Neuronal stem cell (in vitro differentiated cells): ENCODE results near the gene VPREB1.
"Not testable (repeated sequence)": the region's sequence is repeated elsewhere in the genome, so short reads cannot be mapped to it uniquely, and the experiment has no call there.

Experiments
- DNase-seq: peaks from one replicate; pipeline ENCODE4 v3.0.0-alpha.2; 2013; ENCODE audit warnings: low spot score
- H2AFZ ChIP-seq: one replicate; pipeline ENCODE4 v1.6.1; 2013; ENCODE audit warnings: mild to moderate bottlenecking, low read length, inconsistent platforms
- H2AK5ac ChIP-seq: 2 replicates; pipeline ENCODE4 v1.6.1; 2013; ENCODE audit warnings: low read depth, mild to moderate bottlenecking, inconsistent platforms, low read length, moderate library complexity, mixed read lengths
- H2BK120ac ChIP-seq: 2 replicates; pipeline ENCODE4 v1.6.1; 2013; ENCODE audit warnings: low read depth, mild to moderate bottlenecking, inconsistent platforms, low read length, moderate library complexity, mixed read lengths
- H2BK12ac ChIP-seq: one replicate; pipeline ENCODE4 v1.6.1; 2013; ENCODE audit warnings: low read length, inconsistent platforms
- H2BK15ac ChIP-seq: 2 replicates; pipeline ENCODE4 v1.6.1; 2013; ENCODE audit warnings: mild to moderate bottlenecking, low read length, inconsistent platforms, mixed read lengths
- H2BK5ac ChIP-seq: one replicate; pipeline ENCODE4 v1.6.1; 2013; ENCODE audit warnings: inconsistent platforms, mild to moderate bottlenecking, low read length, moderate library complexity
- H3K14ac ChIP-seq: one replicate; pipeline ENCODE4 v1.6.1; 2013; ENCODE audit warnings: low read length, inconsistent platforms
- H3K18ac ChIP-seq: 2 replicates; pipeline ENCODE4 v1.6.1; 2013; ENCODE audit warnings: low read length, inconsistent platforms
- H3K23ac ChIP-seq: 2 replicates; pipeline ENCODE4 v1.6.1; 2013; ENCODE audit warnings: low read depth, mild to moderate bottlenecking, mixed read lengths, low read length, inconsistent platforms; ENCODE audit not compliant: poor library complexity
- H3K27ac ChIP-seq: replicated peaks from 3 replicates; pipeline ENCODE4 v1.5.1; 2013; ENCODE audit warnings: low read length, inconsistent platforms
- H3K27me3 ChIP-seq, 3 experiments: 2 replicates each; pipeline ENCODE4 v1.6.1; 2013; ENCODE audit warnings: low read length in 3 of 3, mild to moderate bottlenecking in 2 of 3, inconsistent platforms in 1 of 3, low read depth in 1 of 3, mixed read lengths in 1 of 3, moderate library complexity in 1 of 3; ENCODE audit not compliant: control insufficient read depth in 3 of 3, insufficient read depth in 3 of 3
- H3K36me3 ChIP-seq, 2 donors: replicated peaks in 1 of 2; 2 replicates each; pipeline ENCODE4 v1.6.1; 2013; ENCODE audit warnings: low read length in 2 of 2; ENCODE audit not compliant: control insufficient read depth in 2 of 2, insufficient read depth in 2 of 2
- H3K4ac ChIP-seq: 2 replicates; pipeline ENCODE4 v1.6.1; 2013; ENCODE audit warnings: inconsistent platforms, mild to moderate bottlenecking, low read length, moderate library complexity
- H3K4me1 ChIP-seq, 2 donors: 1 replicate in 1 of 2; 2 replicates in 1 of 2; pipeline ENCODE4 v1.6.1; 2013; ENCODE audit warnings: low read length in 2 of 2, low read depth in 1 of 2; ENCODE audit not compliant: control insufficient read depth in 2 of 2, insufficient read depth in 1 of 2
- H3K4me2 ChIP-seq: one replicate; pipeline ENCODE4 v1.6.1; 2013; ENCODE audit warnings: mild to moderate bottlenecking, low read length, inconsistent platforms; ENCODE audit not compliant: insufficient read depth, poor library complexity, severe bottlenecking
- H3K4me3 ChIP-seq, 2 donors: 2 replicates each; pipeline ENCODE4 v1.5.1; 2013; ENCODE audit warnings: low read length in 2 of 2, mild to moderate bottlenecking in 2 of 2, inconsistent platforms in 1 of 2, moderate library complexity in 1 of 2
- H3K79me1 ChIP-seq: one replicate; pipeline ENCODE4 v1.6.1; 2013; ENCODE audit warnings: low read depth, mild to moderate bottlenecking, inconsistent platforms, low read length, moderate library complexity
- H3K9ac ChIP-seq: one replicate; pipeline ENCODE4 v1.6.1; 2013; ENCODE audit warnings: mild to moderate bottlenecking, low read depth, low read length, inconsistent platforms; ENCODE audit not compliant: poor library complexity
- H3K9me3 ChIP-seq, 2 donors: replicated peaks in 1 of 2; 2 replicates each; pipeline versions ENCODE3 to v1.6.1; 2013; ENCODE audit warnings: low read length in 2 of 2, mild to moderate bottlenecking in 2 of 2, inconsistent platforms in 1 of 2, low read depth in 1 of 2, mixed read lengths in 1 of 2, moderate library complexity in 1 of 2; ENCODE audit not compliant: control insufficient read depth in 2 of 2, insufficient read depth in 1 of 2
- H4K8ac ChIP-seq: one replicate; pipeline ENCODE4 v1.6.1; 2013; ENCODE audit warnings: low read depth, mild to moderate bottlenecking, inconsistent platforms, low read length, moderate library complexity
- H4K91ac ChIP-seq: one replicate; pipeline ENCODE4 v1.6.1; 2013; ENCODE audit warnings: low read length, low read depth, mild to moderate bottlenecking, inconsistent platforms; ENCODE audit not compliant: poor library complexity
- WGBS, 2 donors: extraction: QIAGEN DNeasy Blood & Tissue Kit; methylation state at CpG; one replicate each; pipeline ENCODE4 v1.1.7; 2013; ENCODE audit warnings: missing lambda C conversion rate in 2 of 2, mixed read lengths in 1 of 2; ENCODE audit not compliant: insufficient read length in 2 of 2, insufficient replicate concordance in 1 of 2; ENCODE audit errors: extremely low coverage in 2 of 2; 5-methylcytosine and 5-hydroxymethylcytosine counted together

VPREB1 gene

DNA sequence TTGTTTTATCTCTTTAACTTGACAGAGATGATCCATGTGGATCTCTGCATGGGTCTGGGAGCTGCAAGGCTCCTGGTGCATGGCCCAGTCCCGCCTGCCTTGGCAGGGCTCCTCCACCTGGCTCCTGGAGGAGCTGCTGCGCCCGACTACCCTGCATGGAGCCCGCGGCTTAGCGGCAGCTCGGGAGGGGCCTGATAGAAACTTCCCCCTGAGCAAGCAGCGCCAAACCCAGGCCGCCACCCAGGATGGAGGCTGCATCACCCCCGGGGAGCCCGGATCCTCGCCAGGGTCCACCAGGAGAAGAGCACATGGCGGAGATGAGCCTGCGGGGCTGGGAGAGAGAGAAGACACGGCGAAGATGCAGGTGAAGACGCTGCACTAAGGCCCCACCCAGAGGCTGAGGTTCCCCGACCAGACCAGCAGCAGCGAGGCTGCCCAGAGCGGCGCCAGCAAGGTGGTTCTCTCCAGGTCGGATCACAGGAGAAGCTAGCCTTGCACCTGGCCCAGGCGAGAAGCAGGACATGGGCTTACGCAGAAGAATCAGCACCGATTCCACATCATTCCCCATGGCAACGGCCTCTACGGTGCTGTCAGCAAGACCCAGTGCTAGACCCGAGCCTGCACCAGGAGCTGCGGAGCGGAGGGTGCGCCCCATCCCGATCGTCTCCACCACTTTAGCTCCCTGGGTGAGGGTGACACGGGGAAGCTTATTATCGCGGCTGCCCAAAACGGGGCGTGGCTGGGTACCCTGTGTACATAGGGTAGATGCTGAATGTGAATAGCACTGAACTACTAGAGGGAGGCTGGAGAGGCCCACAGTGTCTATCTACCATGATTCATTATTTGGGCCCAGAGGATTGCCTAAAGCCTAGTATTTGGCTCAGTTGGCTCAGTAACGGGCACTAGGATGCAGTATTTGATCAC lies 41.3 kb upstream of the VPREB1 start:
- Histone ChIP-seq H3K4me2 (no peak overlapping the region), H3K79me1 (no peaks in the 10 kb centered on the region), H2BK120ac (no peak overlapping the region), H2BK12ac (no peak overlapping the region), H3K9ac (no peak overlapping the region), H4K8ac (no peak overlapping the region), H2BK15ac (no peak overlapping the region), H3K27ac (no peak overlapping the region), H3K4ac (no peak overlapping the region), H3K4me3 (peak overlapping the region in 1 of 2 donors; percentile 19), H3K27me3 (peaks cover 2 to 55% (median 39%) of the 10 kb centered on the region in 3 experiments), H3K18ac (no peak overlapping the region), H2AK5ac (no peak overlapping the region), H3K36me3 (no peaks in the 10 kb centered on the region), H2BK5ac (no peak overlapping the region), H3K9me3 (no peaks in the 10 kb centered on the region), H3K4me1 (peaks cover 0 to 4% of the 10 kb centered on the region in 2 donors), H4K91ac (no peak overlapping the region), H3K23ac (peak overlapping the region; percentile 37), H2AFZ (no peak overlapping the region), H3K14ac (no peak overlapping the region)
- no peak for DNase-seq
- no CpG with 5 or more reads among the region's 39 CpGs for WGBS, 2 donors

DNA sequence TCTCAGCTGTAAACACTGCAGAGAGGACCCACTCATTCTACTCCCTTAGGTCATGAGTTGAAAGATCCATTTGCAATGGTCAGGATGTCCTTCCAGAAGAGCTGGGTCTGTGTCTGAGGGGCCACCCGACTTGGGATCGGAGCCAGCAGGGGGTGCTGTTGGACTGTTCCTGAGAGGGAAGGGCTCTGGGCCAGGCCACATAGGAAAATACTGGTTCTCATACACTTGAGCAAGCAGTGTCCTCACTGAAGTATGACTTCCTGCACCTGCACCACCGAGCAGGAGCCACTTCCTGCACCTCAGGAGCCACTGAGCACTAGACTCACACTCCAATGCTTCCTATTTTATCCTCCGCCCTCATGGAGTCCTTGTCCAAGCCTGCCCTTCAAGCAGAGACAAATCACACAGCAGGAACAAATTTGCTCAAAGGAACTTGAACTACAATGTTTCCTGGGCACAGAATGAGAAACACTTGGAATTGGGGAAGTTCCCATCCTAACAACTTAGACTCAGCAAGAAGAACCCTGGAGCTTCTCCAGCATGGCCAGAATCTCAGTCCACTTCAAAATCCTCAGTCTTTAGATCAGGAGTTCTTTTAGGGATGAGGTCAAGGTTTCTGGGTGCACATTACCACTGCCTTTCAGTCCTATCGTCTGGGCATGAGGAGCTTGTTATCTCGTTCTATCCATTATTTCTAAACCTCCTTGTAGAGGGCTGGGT lies 36.6 kb upstream of the VPREB1 start:
- peaks cover 2 to 43% (median 33%) of the 10 kb centered on the region in 3 experiments for H3K27me3 ChIP-seq
- H3K9ac ChIP-seq: no peak overlapping the region
- H3K18ac ChIP-seq: no peak overlapping the region
- H3K4me3 ChIP-seq: no peak overlapping the region
- no peaks in the 10 kb centered on the region for H3K9me3 ChIP-seq
- no peaks in the 10 kb centered on the region for H3K4me1 ChIP-seq
- no peak overlapping the region for H3K4me2 ChIP-seq
- H3K36me3 ChIP-seq: no peaks in the 10 kb centered on the region
- peak overlapping the region; percentile 50 for H2AFZ ChIP-seq
- no peak overlapping the region for H2BK120ac ChIP-seq
- DNase-seq: peak; percentile 56
- H2BK5ac ChIP-seq: no peak overlapping the region
- H3K4ac ChIP-seq: no peak overlapping the region
- no peak overlapping the region for H2AK5ac ChIP-seq
- no CpG with 5 or more reads among the region's 6 CpGs for WGBS, 2 donors
- peak overlapping the region; percentile 90 for H3K23ac ChIP-seq
- H2BK15ac ChIP-seq: no peak overlapping the region
- H3K27ac ChIP-seq: no peak overlapping the region
- no peak overlapping the region for H2BK12ac ChIP-seq
- H4K91ac ChIP-seq: no peak overlapping the region
- no peak overlapping the region for H3K14ac ChIP-seq
- H3K79me1 ChIP-seq: no peaks in the 10 kb centered on the region
- H4K8ac ChIP-seq: no peak overlapping the region

DNA sequence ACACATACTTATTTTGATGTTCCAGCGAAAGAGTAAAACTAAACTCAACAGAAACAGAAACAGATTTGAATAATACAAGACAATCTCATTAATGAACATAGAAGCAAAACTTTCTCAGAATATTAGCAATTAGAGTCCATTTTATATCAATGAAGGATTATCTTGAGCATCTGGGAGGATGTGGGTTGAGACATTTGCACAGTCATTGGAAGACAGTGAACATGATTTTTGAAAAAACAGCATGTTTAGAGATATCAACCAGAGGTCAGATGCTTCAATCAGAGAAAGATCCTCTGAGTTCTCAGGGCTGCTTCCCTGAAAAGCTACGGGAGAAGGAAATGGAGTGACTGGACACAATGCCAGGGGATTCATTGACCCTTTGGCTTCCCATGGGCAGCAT lies 35.9 kb upstream of the VPREB1 start:
- H3K36me3 ChIP-seq: no peaks in the 10 kb centered on the region
- H3K23ac ChIP-seq: no peak overlapping the region
- H2BK12ac ChIP-seq: no peak overlapping the region
- no peak overlapping the region for H2BK15ac ChIP-seq
- H3K79me1 ChIP-seq: no peaks in the 10 kb centered on the region
- no peak overlapping the region for H2AK5ac ChIP-seq
- H3K14ac ChIP-seq: no peak overlapping the region
- no peak overlapping the region for H2BK120ac ChIP-seq
- peaks cover 6 to 42% (median 33%) of the 10 kb centered on the region in 3 experiments for H3K27me3 ChIP-seq
- no peak overlapping the region for H3K18ac ChIP-seq
- H3K9me3 ChIP-seq: no peaks in the 10 kb centered on the region
- H2AFZ ChIP-seq: no peak overlapping the region
- no peak overlapping the region for H2BK5ac ChIP-seq
- WGBS, 2 donors: no CpG with 5 or more reads among the region's 2 CpGs
- H3K4me1 ChIP-seq: no peaks in the 10 kb centered on the region
- no peak overlapping the region for H3K4ac ChIP-seq
- H4K91ac ChIP-seq: no peak overlapping the region
- no peak for DNase-seq
- H3K9ac ChIP-seq: no peak overlapping the region
- H3K4me3 ChIP-seq: no peak overlapping the region
- H4K8ac ChIP-seq: no peak overlapping the region
- H3K4me2 ChIP-seq: no peak overlapping the region
- H3K27ac ChIP-seq: no peak overlapping the region

DNA sequence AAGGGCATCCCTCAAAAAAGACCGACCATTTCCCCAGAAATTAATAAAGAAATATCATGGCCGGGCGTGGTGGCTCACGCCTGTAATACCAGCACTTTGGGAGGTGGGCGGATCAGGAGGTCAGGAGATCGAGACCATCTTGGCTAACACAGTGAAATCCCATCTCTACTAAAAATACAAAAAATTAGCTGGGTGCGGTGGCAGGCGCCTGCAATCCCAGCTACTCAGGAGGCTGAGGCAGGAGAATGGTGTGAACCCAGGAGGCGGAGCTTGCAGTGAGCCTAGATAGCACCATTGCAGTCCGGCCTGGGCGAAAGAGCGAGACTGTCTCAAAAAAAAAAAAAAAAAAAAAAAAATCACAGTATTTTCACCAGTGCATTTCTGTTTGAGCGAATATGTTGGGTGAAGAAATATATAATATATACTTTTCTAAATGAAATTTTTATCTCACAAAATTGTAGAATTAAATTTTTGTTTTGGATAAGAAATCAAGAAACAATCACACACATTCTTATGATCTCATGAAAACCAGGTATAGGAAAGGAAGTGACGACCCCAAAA lies 35.4 kb upstream of the VPREB1 start:
- H3K9ac ChIP-seq, H3K27ac ChIP-seq, H2BK5ac ChIP-seq: not testable (repeated sequence)

More for the DNA sequence above, 35.4 kb upstream of the VPREB1 start:
- H2BK120ac ChIP-seq, H3K18ac ChIP-seq, H2AK5ac ChIP-seq, H3K4me1 ChIP-seq, H3K4me2 ChIP-seq, DNase-seq, H2BK15ac ChIP-seq, H4K8ac ChIP-seq, H3K4me3 ChIP-seq, H3K23ac ChIP-seq, H2BK12ac ChIP-seq, H3K4ac ChIP-seq, H3K79me1 ChIP-seq, H3K14ac ChIP-seq, H3K36me3 ChIP-seq, H4K91ac ChIP-seq, H3K9me3 ChIP-seq, H2AFZ ChIP-seq: not testable (repeated sequence)
- no CpG with 5 or more reads among the region's 14 CpGs for WGBS, 2 donors
- peaks cover 6 to 41% (median 35%) of the 10 kb centered on the region in 3 experiments for H3K27me3 ChIP-seq
